Common myeloid progenitor, CD34-positive (primary cell): ENCODE data around the gene DRG2.
A peak's percentile ranks its signal among the peaks of the same experiment; 100 is the strongest.

ENCODE experiments used
- CTCF ChIA-PET: fragments of 350-600 bp; sonication (Branson Sonifier 250); formaldehyde crosslinking; loops from one replicate; lab custom pipeline; 2021; ENCODE audit warnings: antibody characterized with exemption; lab: Charles Lee
- POLR2A ChIA-PET: fragments of 350-600 bp; sonication (Branson Sonifier 250); formaldehyde crosslinking; loops from one replicate; lab custom pipeline; 2021; ENCODE audit warnings: antibody characterized with exemption; lab: Charles Lee
- DNase-seq, 3 donors: peaks; one replicate each; pipeline versions ENCODE4 v3.0.0 to v3.0.0-alpha.2; 2013
- H3K27ac ChIP-seq, 2 experiments: 1 replicate in 1 of 2; 2 replicates in 1 of 2; pipeline ENCODE4 v1.7.0; 2013; ENCODE audit warnings: inconsistent platforms in 2 of 2, low read length in 2 of 2, mild to moderate bottlenecking in 2 of 2, low read depth in 1 of 2, moderate library complexity in 1 of 2; ENCODE audit not compliant: severe bottlenecking in 2 of 2, insufficient read depth in 1 of 2, poor library complexity in 1 of 2
- H3K27me3 ChIP-seq, 5 experiments: replicated peaks in 2 of 5; 1 replicate in 3 of 5; 2 replicates in 2 of 5; pipeline versions ENCODE4 v1.6.1 to v1.7.0; 2013; ENCODE audit warnings: low read length in 4 of 5, mild to moderate bottlenecking in 2 of 5, moderate library complexity in 2 of 5, inconsistent platforms in 1 of 5; ENCODE audit not compliant: insufficient read depth in 5 of 5, control insufficient read depth in 4 of 5
- H3K36me3 ChIP-seq, 4 experiments: 1 replicate in 2 of 4; 2 replicates in 2 of 4; pipeline versions ENCODE4 v1.6.1 to v1.7.0; 2013; ENCODE audit warnings: low read length in 3 of 4, control low read depth in 1 of 4, mild to moderate bottlenecking in 1 of 4; ENCODE audit not compliant: control insufficient read depth in 4 of 4, insufficient read depth in 4 of 4
- H3K4me1 ChIP-seq, 4 experiments: 1 replicate in 3 of 4; 2 replicates in 1 of 4; pipeline versions ENCODE4 v1.6.1 to v1.7.1; 2013; ENCODE audit warnings: low read length in 3 of 4, mild to moderate bottlenecking in 3 of 4, control low read depth in 1 of 4, inconsistent platforms in 1 of 4, moderate library complexity in 1 of 4; ENCODE audit not compliant: control insufficient read depth in 4 of 4, insufficient read depth in 4 of 4; ENCODE audit errors: control extremely low read depth in 1 of 4
- H3K4me3 ChIP-seq, 7 experiments: 1 replicate in 4 of 7; 2 replicates in 3 of 7; pipeline versions ENCODE4 v1.5.1 to v1.7.0; 2013; ENCODE audit warnings: mild to moderate bottlenecking in 7 of 7, low read length in 6 of 7, moderate library complexity in 6 of 7, inconsistent platforms in 2 of 7, low read depth in 2 of 7, control low read depth in 1 of 7; ENCODE audit not compliant: insufficient read depth in 4 of 7, control insufficient read depth in 1 of 7; ENCODE audit errors: extremely low read depth in 1 of 7
- H3K9me3 ChIP-seq, 5 experiments: 1 replicate in 4 of 5; 2 replicates in 1 of 5; pipeline versions ENCODE4 v1.6.1 to v1.7.1; 2013; ENCODE audit warnings: low read length in 4 of 5, mild to moderate bottlenecking in 2 of 5, inconsistent platforms in 1 of 5, low read depth in 1 of 5, moderate library complexity in 1 of 5; ENCODE audit not compliant: control insufficient read depth in 4 of 5, insufficient read depth in 2 of 5; ENCODE audit errors: control extremely low read depth in 1 of 5
- WGBS: methylation state at CpG from one replicate; pipeline ENCODE4 v1.1.5; 2013; ENCODE audit not compliant: insufficient coverage; 5-methylcytosine and 5-hydroxymethylcytosine counted together

Gene DRG2

DNA sequence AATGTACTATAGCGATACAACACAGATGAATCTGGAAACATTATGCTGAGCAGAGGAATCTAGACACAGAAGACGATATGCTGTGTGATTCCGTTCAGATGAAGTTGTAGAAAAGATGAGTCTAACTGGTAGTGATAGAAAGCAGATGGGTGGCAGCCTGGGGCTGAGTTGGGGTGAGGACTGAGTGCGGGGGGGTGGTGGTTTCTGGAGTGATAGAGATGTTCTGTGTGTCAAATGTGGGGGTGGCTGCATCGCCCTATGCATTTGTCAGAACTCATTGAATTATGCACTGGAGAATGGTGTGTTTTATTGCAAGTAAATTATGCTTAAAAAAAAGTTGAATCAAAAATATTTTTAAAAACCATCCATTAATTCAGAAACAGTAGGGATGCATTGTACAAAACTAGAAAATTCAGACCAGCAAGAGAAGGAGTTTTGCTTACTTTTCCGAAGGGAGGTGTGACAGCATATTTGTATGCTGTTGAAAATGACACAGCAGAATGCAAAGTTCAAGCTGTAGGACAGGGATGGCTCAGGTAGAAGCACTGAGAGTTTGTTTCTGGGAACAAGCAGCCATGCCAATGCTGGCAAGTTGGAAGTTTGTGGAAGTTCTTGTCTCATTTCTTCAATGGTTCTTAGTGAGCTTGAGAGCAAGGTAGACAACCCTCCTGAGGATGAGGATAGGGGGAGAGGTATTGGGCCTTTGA is 13.0 kb upstream of the DRG2 start:
- ChIA-PET POLR2A (no interaction called here), CTCF (no interaction called here)
- H3K27me3 ChIP-seq = no peaks in the 10 kb centered on the region
- H3K4me1 ChIP-seq = peaks cover 2 to 14% (median 8%) of the 10 kb centered on the region in 4 experiments
- H3K27ac ChIP-seq = no peak overlapping the region
- no peaks in the 10 kb centered on the region for H3K36me3 ChIP-seq
- WGBS = 91% methylated on average over 2 of the region's 6 CpGs
- no peak overlapping the region for H3K4me3 ChIP-seq
- DNase-seq = no peak
- no peaks in the 10 kb centered on the region for H3K9me3 ChIP-seq

DNA sequence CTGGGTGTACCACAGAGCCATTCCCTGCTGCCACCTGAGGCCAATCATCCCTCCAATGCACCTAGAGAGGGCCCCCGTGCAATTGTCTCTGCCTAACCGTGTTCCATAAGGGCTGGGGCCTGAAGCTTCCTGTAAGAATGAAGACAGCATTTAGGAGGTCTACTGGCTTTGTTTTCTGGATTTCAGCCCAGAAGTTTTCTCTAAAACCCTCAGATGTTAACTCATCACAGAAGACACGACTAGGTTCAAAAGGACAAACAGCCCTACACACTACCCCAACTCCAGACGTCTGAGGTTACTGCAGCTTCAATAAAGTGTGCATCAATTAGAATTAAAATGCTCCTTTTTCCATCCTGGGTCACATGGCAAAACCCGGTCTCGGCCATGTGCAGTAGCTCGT is 10.8 kb upstream of the DRG2 start:
- H3K9me3 ChIP-seq = no peaks in the 10 kb centered on the region
- no peak overlapping the region for H3K4me3 ChIP-seq
- ChIA-PET POLR2A (no interaction called here), CTCF (no interaction called here)
- no peaks in the 10 kb centered on the region for H3K36me3 ChIP-seq
- 91% methylated on average over 7 of the region's 7 CpGs for WGBS
- H3K27ac ChIP-seq = no peak overlapping the region
- no peak for DNase-seq
- H3K4me1 ChIP-seq = no peaks in the 10 kb centered on the region
- H3K27me3 ChIP-seq = no peaks in the 10 kb centered on the region

GRCh38 chr17:18079543-18079942 is 8.2 kb upstream of the DRG2 start:
- Histone ChIP-seq H3K27me3 (no peaks in the 10 kb centered on the region), H3K9me3 (no peaks in the 10 kb centered on the region), H3K4me1 (no peaks in the 10 kb centered on the region), H3K27ac (no peak overlapping the region), H3K36me3 (no peaks in the 10 kb centered on the region), H3K4me3 (no peak overlapping the region)
- ChIA-PET CTCF (interaction anchor here (1.3 to 1.7 kb wide), 2 partner anchors 12 to 14 kb away, joined by 4 to 7 read pairs; no protein-coding TSS in a partner anchor), POLR2A (no interaction called here)
- no peak for DNase-seq
- 100% methylated on average over 2 of the region's 4 CpGs for WGBS

- no peak overlapping the region for H3K27ac ChIP-seq
- no peak overlapping the region for H3K4me3 ChIP-seq
- H3K27me3 ChIP-seq = no peaks in the 10 kb centered on the region
- H3K36me3 ChIP-seq = no peaks in the 10 kb centered on the region
- H3K9me3 ChIP-seq = no peaks in the 10 kb centered on the region
- 100% methylated on average over 1 of the region's 4 CpGs for WGBS
- DNase-seq = no peak
- CTCF ChIA-PET = no interaction called here
- H3K4me1 ChIP-seq = peaks cover 6 to 15% (median 9%) of the 10 kb centered on the region in 4 experiments
- POLR2A ChIA-PET = no interaction called here
Measured at GRCh38 chr17:18084256-18084655, 3.5 kb upstream of the DRG2 start.

- POLR2A ChIA-PET = no interaction called here
- CTCF ChIA-PET = interaction anchor here (1.7 to 2.7 kb wide), 2 partner anchors 12 to 21 kb away, joined by 6 to 11 read pairs; no protein-coding TSS in a partner anchor
- WGBS = 100% methylated on average over 2 of the region's 2 CpGs
- no peak overlapping the region for H3K4me3 ChIP-seq
- H3K27ac ChIP-seq = no peak overlapping the region
- peaks cover 2 to 19% (median 17%) of the 10 kb centered on the region in 4 experiments for H3K36me3 ChIP-seq
- peaks cover 6 to 15% (median 9%) of the 10 kb centered on the region in 4 experiments for H3K4me1 ChIP-seq
- H3K9me3 ChIP-seq = no peaks in the 10 kb centered on the region
- DNase-seq = no peak
- no peaks in the 10 kb centered on the region for H3K27me3 ChIP-seq
Measured at GRCh38 chr17:18089613-18090012, 1.9 kb downstream of the DRG2 start.

- Histone ChIP-seq H3K27ac (no peak overlapping the region), H3K4me3 (no peak overlapping the region), H3K36me3 (peaks cover 10 to 52% (median 51%) of the 10 kb centered on the region in 4 experiments), H3K9me3 (no peaks in the 10 kb centered on the region), H3K4me1 (peaks cover 0 to 2% (median under 1%) of the 10 kb centered on the region in 4 experiments), H3K27me3 (no peaks in the 10 kb centered on the region)
- POLR2A ChIA-PET = no interaction called here
- peak; percentile 56 to 77 (median 76) for DNase-seq
- 93% methylated on average over 10 of the region's 15 CpGs for WGBS
- CTCF ChIA-PET = interaction anchor here (0.7 to 2.7 kb wide), 2 partner anchors 11 to 15 kb away, joined by 3 to 7 read pairs; no protein-coding TSS in a partner anchor
Measured at GRCh38 chr17:18093616-18094408, 6.1 kb downstream of the DRG2 start.

GRCh38 chr17:18094409-18094807 is 6.7 kb downstream of the DRG2 start:
- WGBS = 95% methylated on average over 10 of the region's 10 CpGs
- H3K9me3 ChIP-seq = no peaks in the 10 kb centered on the region
- H3K36me3 ChIP-seq = peaks cover 10 to 58% (median 56%) of the 10 kb centered on the region in 4 experiments
- no peaks in the 10 kb centered on the region for H3K4me1 ChIP-seq
- no peaks in the 10 kb centered on the region for H3K27me3 ChIP-seq
- POLR2A ChIA-PET = no interaction called here
- CTCF ChIA-PET = interaction anchor here (0.7 to 2.7 kb wide), 2 partner anchors 10 to 16 kb away, joined by 3 to 7 read pairs; no protein-coding TSS in a partner anchor
- H3K4me3 ChIP-seq = no peak overlapping the region
- DNase-seq = no peak
- no peak overlapping the region for H3K27ac ChIP-seq
